ENCODE results near the gene G6PC1.
"Not testable (repeated sequence)": the region's sequence is repeated elsewhere in the genome, so short reads cannot be mapped to it uniquely, and the experiment has no call there.

G6PC1 gene

DNA sequence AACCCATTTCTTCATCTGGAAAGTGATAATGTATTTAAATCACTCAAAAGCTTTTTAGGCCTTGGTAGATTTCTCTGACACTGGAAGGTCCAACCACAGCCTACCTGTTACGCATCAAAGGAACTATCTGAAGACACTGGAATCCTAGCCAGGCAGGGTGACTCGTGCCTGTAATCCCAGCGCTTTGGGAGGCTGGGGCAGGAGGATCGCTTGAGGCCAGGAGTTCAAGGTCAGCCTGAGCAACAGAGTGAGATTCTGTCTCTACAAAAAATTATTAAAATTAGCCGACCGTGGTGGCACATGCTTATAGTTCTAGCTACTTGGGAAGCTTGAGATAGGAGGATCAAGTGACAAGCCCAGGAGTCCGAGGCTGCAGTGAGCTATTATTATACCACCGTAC is 18.4 kb upstream of the G6PC1 start:
- Histone ChIP-seq H3K4me3 (ENCODE audit: low read depth, low read length) (no peak overlapping the region), H3K36me3 (no peaks in the 10 kb centered on the region), H3K4me1 (no peaks in the 10 kb centered on the region), H3K27me3 (peaks cover 23% of the 10 kb centered on the region), H3K9me3 (no peaks in the 10 kb centered on the region)
- no peak for DNase-seq
- TF ChIP-seq, protein P1, sequence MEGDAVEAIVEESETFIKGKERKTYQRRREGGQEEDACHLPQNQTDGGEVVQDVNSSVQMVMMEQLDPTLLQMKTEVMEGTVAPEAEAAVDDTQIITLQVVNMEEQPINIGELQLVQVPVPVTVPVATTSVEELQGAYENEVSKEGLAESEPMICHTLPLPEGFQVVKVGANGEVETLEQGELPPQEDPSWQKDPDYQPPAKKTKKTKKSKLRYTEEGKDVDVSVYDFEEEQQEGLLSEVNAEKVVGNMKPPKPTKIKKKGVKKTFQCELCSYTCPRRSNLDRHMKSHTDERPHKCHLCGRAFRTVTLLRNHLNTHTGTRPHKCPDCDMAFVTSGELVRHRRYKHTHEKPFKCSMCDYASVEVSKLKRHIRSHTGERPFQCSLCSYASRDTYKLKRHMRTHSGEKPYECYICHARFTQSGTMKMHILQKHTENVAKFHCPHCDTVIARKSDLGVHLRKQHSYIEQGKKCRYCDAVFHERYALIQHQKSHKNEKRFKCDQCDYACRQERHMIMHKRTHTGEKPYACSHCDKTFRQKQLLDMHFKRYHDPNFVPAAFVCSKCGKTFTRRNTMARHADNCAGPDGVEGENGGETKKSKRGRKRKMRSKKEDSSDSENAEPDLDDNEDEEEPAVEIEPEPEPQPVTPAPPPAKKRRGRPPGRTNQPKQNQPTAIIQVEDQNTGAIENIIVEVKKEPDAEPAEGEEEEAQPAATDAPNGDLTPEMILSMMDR (IDR thresholded peaks at IDR 0.05; ENCODE audit: low read depth, low read length) = no peak

DNA sequence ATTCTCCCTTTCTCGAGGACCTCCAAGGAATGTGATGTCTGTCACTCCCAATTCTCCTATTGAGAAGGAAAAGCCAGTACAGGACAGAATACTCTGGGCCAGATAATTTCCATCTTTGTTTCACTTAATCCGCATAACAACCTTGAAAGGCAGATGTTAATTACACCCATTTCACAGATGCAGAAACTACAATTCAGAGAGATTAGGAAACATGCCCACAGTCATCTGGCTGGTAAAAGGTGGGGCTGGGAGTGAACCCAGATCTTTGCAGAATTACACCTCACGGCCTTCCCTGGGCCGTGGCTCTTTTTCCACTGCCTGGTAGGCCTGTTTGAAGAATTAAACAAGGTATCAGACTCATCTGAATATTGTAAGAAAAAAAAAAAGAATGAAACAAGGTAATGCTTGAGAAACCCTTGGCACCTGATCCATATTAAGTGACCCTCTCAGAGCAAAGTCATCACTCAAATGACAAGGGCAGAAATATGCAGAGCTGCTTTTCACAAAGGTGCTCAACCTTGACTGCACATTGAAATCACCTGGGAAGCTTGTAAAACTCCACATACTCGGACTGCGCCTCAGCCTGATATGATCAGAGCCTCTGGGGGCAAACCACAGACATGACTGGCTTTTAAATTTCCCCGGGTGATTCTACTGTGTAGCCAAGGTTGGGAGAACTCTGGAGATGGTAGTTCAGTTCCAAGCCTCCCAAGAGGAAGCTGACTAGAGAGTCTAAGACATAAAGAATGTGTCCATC is 16.6 kb upstream of the G6PC1 start:
- DNase-seq = no peak
- peaks cover 6% of the 10 kb centered on the region; the same call in 1 of the 2 replicates for H3K27me3 ChIP-seq
- no peaks in the 10 kb centered on the region for H3K36me3 ChIP-seq
- no peak overlapping the region for H3K4me3 ChIP-seq (ENCODE audit: low read depth, low read length)
- TF ChIP-seq, protein P1 (IDR thresholded peaks at IDR 0.05; ENCODE audit: low read depth, low read length) = no peak
- no peaks in the 10 kb centered on the region for H3K4me1 ChIP-seq
- H3K9me3 ChIP-seq = no peaks in the 10 kb centered on the region

DNA sequence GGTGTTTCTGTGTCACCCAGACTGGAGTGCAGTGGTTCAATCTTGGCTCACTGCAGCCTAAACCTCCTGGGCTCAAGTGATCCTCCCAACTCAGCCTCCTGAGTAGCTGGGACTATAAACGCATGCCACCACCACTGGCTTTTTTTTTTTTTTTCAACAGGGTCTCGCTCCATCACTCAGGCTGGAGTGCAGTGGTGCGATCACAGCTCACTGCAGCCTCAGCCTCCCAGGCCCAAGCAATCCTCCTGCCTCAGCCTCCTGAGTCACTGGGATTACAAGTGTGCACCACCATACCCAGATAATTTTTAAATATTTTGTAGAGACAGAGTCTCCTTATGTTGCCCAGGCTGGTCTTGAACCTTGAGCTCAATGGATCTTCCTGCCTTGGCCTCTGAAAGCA is 14.8 kb upstream of the G6PC1 start:
- H3K4me3 ChIP-seq (ENCODE audit: low read depth, low read length); H3K9me3 ChIP-seq; H3K27me3 ChIP-seq; H3K4me1 ChIP-seq; H3K36me3 ChIP-seq; DNase-seq: not testable (repeated sequence)

DNA sequence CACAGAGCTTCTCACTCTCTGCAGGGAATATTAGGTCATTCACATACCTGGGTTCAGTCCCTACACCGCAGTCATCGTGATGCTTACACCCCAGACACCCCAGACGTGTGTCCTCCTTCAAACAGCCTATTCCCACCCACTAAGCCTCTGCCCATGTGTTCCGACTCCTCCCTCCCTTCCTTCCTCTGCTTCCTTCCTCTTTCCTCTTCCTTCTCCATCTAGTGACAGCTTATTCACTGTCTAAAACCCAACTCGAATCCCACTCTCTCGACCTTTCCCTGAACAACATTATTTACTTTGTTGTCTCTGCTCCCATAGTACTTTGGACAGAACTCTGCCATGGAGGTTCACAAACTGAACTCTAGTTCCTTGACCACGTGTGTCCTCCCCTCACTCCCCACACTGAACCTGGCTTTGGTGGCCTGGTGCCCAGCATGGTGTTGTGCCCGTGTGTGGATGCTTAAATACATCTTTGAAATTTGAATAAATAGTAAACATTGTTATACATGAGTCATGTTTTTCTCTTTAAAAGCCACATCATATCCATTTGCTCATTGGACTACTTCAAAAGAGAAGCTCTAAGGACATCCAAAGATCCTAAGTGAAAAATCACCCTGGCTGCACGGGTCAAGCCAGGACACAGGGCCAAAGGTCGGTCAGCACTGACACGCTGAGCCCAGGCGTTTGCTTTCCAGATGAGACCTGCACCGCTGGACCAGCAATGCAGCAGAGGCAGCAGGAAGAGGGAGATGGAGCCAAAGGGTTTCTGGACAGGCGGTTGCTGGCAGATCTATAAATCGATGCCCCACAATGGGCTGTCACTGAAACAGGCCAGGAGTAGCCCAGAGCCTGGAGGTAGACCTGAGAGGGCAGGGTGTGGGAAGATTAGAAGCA is 14.1 kb upstream of the G6PC1 start:
- Histone ChIP-seq H3K36me3 (no peaks in the 10 kb centered on the region), H3K4me1 (no peaks in the 10 kb centered on the region), H3K27me3 (no peaks in the 10 kb centered on the region), H3K4me3 (ENCODE audit: low read depth, low read length) (no peak overlapping the region), H3K9me3 (no peaks in the 10 kb centered on the region)
- no peak for DNase-seq
- TF ChIP-seq, protein P1 (IDR thresholded peaks at IDR 0.05; ENCODE audit: low read depth, low read length) = no peak

DNA sequence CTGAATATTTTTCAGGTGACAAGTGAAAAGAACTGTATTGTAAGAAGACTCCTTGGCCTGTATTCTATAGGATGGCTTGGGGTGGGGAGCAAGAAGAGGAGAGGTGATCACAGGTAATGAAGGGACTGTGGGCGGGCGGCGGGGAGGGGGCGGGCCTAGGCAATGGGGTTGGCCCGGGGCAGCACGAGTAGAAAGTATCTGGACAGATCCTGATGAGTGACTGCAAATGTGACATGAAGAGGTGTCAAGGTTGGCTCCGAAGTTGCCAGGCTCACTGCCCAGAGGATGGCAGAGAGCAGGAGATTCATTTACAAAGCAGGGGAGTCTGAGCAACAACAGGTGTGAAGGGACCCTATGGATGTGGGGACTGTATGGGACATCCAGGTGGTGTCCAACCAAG is 10.8 kb upstream of the G6PC1 start:
- no peaks in the 10 kb centered on the region for H3K9me3 ChIP-seq
- DNase-seq = no peak
- no peaks in the 10 kb centered on the region for H3K4me1 ChIP-seq
- TF ChIP-seq, protein P1 (IDR thresholded peaks at IDR 0.05; ENCODE audit: low read depth, low read length) = no peak
- no peak overlapping the region for H3K4me3 ChIP-seq (ENCODE audit: low read depth, low read length)
- H3K27me3 ChIP-seq = peaks cover 16% of the 10 kb centered on the region
- H3K36me3 ChIP-seq = no peaks in the 10 kb centered on the region

DNA sequence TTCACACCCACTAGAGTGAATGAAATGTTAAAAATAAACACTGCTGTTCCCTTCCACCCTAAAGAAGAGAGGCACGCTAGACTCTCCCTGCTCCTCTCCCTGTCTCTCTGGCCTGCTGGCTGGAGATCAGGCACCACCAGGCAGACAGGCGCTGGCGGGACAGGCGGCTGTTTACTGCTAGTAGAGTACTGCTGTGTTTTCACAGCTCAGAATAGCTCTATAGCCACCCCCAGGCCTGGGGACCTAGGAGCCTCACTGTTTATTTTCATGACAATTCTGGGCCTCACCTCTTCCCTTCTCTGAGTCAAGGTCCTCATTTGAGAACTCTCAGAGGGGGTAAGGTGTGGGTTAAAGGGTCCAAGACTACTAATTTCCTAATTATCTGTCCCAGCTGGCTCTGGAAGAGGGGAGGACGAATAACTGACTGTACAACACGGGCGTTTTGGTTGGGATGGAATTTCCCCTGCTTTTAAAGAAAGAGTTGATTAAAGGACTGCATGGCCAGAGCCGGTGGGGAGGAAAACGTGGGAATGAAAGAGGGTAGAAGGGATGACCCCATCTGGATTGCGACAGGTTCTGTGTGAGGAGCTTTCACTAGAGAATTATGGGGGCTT is 9.0 kb upstream of the G6PC1 start:
- H3K27me3 ChIP-seq = peaks cover 19% of the 10 kb centered on the region

More for the DNA sequence above, 9.0 kb upstream of the G6PC1 start:
- no peak for DNase-seq
- no peaks in the 10 kb centered on the region for H3K4me1 ChIP-seq
- TF ChIP-seq, protein P1 (IDR thresholded peaks at IDR 0.05; ENCODE audit: low read depth, low read length) = no peak
- H3K4me3 ChIP-seq (ENCODE audit: low read depth, low read length) = no peak overlapping the region
- H3K36me3 ChIP-seq = no peaks in the 10 kb centered on the region
- H3K9me3 ChIP-seq = no peaks in the 10 kb centered on the region
